GM19043 (cell line): Measurements from ENCODE around the gene ALK.

Source experiments
- ATAC-seq: cut with Tn5 transposase; IDR thresholded peaks from one replicate; pipeline ENCODE4 v1.9.1; 2021; ENCODE audit warnings: low read depth; ENCODE audit not compliant: unreplicated experiment

Gene ALK

DNA sequence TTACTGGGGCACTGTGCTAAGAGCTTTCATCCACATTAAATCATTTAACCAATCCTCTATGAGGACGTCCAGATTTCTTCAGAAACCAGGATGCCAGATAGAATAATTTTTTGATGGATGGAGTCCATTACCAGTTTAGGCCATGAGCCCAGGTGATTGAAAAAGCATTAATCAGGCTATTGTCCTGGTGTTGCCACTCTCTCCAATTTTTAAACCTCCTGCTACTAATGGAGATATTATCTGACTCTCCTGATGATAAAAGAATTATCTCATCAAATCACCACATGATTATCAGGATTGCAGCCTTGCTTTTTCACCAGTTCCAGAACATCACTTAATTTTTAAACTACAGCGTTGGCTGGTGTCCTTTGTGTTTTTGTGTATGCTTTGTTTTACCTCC lies 404.0 kb downstream of the ALK start:
- no peak for ATAC-seq

DNA sequence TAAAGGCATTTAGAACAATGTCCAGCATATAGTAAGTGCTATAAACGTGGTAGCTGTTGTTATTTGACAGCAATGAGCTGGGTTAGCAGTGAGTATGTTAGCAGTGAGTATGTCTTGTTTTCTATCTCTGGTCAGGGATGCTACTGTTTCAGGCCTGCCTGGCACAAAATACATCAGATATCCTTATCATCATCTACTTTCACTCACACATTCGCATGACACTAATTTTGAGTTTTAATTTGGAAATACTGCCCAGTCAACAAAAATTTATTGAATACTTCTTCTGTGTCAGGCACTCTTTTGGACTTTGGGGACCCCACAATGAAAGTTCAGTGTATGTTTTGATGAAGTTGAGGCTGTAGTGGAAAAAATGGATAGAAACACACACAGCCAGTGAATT lies 404.6 kb downstream of the ALK start:
- ATAC-seq, result no peak

DNA sequence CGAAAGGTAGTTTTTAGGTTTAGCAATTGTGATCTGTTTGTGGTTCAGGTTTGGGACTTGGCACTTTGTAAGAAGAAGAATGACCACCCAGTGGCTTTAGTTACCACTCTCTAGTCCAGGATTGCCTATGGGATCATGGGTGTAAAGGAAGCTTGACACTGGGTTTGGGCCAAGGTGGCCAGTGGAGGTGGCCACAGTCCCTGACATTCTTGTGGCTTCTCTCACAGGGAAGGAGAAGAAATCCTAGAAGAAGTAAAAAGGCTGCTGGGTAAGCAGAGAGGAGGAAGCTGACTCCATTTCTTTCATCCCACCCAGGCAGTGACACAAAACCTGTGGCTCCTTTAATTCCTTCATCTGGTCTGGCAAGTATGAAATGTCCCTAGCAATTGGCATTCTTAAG lies 411.5 kb downstream of the ALK start:
- ATAC-seq, result no peak

DNA sequence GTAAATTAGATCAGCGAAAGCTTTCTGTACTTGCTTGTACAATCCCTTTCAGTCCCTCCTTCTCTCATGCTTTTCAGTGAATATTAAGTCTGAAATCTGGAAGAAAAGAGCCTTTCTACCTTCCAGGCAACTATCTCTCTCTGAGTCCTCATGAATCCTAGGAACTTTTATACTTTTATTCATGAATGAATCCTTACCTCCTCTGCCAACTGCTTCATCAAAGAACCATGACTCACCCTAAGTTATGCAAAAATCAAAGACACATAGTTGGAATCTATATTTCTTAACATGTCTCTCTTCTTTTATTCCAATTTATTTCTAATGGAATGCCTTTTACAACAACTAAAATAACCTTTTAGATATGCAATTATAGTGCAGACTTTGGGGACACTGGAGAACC lies 412.0 kb downstream of the ALK start:
- no peak for ATAC-seq

DNA sequence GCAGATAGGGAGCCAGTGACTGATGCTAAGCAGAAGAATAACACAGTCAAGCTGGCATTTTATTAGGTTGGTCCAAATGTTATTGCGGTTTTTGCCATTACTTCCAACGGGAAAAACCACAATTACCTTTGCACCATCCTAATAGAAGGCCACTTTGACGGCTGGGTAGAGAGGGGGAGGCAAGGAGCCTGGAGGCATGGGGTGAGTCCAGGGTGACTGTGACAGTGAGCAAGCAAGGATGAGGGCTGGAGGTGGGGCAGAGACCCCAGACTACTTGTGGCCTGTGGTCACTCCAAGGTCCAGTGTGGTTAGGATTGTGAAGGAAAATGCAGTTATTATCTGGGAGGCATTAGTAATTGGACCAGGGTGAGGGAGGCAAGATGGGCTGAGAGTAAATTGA lies 416.6 kb downstream of the ALK start:
- no peak for ATAC-seq

DNA sequence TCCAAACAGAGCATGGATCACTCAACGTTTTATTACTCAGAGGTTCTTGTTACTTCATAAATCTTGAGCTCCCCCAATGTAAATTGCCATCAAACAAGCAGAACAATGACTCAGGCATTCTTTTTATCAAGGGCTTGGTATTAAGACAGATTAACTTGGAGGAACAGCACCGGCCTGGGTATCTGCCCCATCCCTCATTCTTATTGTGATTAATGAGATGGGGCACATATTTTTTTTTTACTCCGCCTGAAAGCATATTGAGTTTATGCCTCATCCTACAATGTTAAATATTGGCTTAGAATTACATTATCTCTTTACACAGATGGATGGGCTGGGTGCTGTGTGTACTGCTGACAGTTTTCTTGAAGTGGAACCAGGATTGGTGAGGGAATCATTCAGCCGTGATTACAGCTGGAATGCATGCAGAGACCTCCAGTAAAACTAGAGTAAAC lies 418.9 kb downstream of the ALK start:
- ATAC-seq, result no peak

DNA sequence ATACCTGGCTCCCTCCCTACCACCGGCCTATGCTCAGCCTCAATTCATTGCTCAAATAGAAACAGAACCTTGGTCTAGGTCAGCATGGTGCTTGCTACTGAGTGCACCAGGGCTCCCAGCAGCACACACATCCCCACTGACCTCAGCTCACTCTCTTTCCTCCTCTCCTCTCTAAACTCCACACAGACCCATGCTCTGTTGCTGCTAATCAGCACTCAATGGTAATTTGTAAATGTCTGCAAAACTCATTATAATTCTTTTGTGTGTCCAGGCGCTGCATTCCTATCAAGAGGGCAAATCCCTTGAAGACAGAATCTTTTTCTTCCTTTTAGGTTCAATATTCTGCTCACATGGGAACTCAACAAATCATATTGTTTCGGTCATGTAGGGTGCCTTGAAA lies 424.0 kb downstream of the ALK start:
- no peak for ATAC-seq

DNA sequence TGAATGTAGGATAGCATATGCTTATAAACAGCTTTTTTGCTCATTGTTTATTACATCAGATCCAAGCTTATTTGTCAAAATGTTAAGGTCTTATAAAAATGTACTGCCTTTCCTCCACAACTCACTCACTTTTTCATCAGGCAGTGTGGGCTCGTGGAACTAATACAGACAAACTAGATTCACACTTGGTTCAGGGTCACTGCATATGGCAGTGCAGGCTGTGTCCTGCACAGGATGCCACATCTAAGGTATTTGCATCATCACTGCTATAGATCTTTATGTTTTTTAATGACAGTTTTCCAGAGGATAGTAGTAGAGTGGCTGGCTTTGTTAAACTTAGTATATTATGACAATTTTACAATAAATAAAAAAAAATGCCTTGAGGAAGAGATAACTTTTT lies 425.2 kb downstream of the ALK start:
- ATAC-seq, result no peak

DNA sequence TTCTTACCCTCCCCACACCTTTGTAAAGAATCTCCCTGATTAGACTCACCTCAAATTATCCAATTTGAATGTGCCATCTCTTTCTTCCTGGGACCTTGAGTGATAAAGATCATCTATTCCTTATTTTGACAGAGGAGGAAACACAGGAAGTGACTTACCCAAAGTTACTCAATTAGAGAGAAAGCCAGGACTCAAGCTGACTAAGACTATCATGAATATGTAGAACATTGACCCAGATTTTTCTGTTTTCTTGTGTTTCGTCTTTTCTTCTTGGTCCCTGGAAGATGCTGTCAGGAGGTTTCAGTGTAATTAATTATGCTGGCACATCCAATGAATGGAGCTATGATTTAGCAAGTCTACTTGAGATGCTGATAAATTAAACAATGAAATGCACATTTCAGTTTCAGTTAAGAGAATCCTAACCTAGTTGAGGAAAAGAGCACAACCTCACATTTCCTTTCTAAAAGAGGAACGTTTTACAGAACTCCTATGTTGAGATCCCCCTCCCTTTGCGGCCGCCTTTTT lies 425.8 kb downstream of the ALK start:
- ATAC-seq, result no peak

DNA sequence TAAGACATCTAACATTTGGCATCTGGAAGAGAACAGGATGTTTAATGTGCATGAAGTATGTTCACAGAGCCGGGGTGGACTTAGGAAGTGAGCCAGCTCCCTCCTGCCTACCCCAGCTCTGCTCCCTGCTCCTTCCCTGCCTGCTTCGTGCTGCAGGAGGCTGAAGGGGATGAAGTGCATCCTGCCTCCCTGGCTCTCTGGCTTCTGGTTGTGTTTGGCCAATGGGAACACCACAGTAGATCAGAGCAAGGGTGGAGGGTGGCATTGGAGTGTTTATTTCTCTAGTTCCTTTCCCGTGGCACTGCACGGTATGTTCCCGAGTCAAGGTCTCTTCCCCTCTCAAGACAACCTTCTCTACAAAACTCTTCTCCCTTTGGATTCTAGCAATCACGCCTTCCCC lies 426.3 kb downstream of the ALK start:
- ATAC-seq, result no peak

DNA sequence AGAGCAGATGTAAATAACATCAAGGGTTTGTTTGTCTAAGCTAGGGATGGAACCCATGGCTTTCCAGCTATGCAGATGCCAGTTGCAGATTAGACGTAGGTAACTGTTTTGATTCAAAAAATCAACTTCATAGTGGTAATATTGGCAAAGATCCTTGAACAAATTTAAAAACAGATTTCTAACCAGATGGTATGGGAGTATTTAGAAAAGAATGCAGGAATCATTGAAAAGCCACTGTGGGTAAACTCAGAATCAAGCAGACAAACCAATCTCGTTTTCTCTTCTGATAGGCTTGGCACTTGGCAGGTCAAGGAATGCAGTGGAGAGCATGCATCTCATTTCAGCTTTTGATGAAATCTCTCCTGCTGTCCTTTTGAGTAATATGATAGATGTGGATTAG lies 428.7 kb downstream of the ALK start:
- ATAC-seq, result no peak

DNA sequence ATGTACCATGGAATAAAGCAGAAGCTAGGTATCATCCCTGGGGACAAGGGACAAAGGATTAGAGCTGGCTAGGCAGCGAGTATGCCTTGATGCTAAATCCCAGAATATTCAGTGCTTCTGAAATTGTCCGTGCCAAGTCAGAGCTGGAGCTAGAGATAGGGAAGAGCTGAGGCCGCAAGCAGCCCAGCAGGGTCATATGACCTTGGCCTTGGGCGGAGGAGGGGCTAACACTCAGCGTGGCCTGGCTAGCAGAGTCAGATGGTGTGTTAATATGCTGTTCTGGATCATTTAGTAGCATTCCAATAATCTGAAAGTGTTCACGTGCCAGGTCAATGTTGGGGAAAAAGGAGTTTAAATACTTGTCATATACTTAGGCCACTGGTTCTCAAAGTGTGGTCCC lies 431.3 kb downstream of the ALK start:
- no peak for ATAC-seq

DNA sequence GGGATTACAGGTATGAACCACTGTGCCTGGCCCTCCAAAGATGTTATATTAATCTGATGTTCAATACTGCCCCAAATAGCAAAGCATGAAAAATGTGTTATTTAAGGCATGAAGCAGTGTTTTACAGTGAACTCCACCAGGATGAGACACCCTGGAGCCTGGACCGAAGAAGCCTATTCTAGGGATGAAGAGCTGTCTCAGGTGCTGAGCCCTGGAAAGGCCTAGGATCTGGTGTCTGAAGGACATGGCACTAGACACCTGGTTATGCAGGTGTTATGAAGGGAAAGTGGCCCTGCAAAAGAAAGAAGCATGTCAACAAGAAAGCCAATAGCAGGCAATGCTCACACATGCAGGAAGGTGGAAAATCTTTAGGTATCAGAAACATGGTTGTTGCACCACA lies 431.8 kb downstream of the ALK start:
- ATAC-seq, result no peak

DNA sequence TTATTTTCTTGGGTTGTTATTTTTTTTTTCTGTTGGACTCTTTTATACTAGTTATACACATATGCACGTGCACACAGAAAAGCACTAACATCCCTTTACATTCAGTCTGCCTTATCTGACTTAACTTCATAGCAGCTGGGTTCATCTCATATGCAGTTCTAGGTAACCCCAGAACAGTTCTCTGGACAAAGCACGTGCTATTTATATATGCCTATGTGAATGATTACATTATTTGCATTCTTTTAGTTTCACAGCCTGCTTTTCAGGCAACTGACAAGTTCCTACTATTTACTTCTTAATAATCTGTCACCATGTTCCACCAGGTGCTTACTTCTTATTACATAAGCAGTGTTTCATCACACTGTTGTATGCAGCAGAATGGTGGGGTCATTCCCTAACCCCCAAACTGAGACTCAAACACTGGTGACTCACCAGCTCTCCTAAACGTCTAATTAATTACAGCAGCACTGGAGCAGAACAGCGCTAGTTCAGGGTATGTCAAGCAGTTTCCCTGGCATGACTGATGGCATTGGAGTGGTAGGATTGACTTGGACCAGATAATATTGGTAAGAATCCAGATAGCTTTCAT lies 433.3 kb downstream of the ALK start:
- no peak for ATAC-seq

DNA sequence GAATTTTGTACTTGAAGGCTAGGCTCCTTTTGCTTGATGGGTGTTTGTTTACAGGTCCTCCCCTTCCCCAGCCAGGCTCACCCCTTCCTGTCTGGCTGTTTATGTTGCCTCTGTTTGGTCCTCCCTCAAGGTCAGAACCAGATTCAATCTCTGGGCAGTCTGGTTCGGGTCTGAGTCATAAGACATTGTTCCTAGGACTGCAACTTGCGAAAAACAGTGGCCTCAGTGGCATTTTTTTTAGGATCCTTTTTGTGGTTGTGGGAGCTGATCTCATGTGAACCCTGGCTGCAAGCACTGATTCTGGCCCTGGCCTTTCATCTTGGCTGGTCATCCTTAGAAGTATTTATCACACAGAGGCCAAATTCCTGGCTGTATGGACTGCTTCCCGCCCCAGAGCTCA lies 435.8 kb downstream of the ALK start:
- no peak for ATAC-seq

DNA sequence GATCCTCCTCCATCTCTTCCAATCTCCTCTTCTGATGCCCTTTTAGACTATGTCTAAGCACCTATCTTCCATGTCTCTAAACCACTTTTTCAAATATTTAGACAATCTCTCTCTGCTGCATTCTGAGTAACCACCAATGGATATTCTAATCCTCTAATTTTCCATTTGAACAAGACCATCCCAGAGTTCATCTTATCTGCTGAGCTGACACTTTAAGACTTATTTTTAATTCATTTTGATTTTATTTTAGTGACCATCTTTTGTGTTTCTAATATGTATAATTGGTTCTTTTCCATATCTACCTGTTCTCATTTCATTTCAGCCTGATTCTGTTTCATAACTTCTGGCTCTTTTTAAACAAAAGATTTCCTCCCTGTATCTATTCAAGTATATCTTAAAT lies 436.3 kb downstream of the ALK start:
- no peak for ATAC-seq

DNA sequence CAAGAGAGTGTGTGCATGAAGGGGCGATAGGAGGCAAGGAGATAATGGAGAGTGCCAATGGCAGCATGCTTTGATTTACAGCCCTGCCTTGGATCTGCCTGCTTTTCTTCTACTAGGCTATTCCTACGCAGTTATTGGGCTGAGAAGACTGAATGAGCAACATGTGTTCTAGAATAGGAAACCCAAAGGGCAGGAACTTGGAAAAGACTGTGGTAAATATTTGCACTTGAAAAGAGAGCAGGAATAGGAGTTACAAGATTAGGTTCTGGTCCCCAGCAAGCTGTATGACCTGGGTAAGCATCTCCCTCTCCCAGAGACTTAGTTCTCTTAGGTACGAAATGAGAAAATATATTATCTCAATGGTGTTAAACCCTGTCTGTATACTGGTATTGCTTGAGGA lies 438.5 kb downstream of the ALK start:
- ATAC-seq, result no peak

DNA sequence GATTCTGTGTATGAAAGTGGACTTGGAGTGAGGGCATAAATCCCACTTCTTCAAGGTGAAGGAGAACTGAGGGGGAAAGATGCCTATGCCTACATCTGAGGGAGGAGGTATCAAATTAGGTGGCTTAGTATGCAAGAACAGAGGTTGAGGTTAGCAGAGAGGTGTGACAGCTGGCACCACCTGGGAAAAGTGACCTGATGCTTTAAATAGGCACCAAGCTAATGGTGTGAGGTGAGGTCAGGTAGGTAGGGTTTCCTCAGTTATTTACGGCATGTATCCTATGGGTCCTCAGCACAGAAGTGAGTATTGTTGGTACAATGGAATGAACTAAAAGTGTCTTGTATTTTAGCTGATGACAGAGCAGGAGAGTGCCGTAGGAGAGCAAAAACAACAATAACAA lies 439.0 kb downstream of the ALK start:
- ATAC-seq, result no peak

DNA sequence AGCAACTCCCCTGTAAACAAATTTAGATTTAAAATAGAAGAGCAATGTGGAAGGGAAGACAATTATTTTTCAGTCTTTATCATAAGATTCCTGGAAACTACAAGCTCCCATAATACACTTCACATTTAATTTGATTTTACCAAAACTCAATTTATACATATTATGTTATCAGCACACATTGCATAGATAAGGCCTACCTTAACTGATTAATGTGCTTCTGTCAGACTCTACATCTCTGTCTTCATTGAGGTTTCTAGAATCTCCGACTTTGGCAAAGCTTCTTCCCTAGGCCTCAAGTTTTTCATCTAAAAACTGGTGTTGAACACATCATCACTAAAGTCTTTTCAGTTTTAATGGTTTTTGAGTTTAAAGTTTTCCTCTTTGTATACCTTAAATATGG lies 440.1 kb downstream of the ALK start:
- no peak for ATAC-seq

DNA sequence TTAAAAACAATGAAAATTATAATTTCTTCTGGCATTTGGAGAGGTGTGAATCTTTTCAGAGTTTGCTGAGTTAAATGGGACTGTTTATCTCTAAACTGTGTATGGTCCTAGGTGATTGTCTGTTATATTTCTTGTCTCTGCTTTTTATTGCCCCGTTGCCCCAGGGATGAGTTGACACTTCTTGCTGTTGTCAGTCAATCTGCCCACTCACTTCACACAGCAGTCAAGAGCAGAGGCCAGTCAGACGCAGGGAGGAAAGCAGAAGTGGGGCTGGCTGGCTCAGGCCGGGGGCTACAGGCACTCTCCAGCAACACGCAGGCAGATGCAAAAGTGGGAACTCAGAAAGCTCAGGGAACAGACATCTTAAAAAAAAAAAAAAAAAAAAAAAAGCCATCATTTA lies 441.0 kb downstream of the ALK start:
- ATAC-seq, result no peak

DNA sequence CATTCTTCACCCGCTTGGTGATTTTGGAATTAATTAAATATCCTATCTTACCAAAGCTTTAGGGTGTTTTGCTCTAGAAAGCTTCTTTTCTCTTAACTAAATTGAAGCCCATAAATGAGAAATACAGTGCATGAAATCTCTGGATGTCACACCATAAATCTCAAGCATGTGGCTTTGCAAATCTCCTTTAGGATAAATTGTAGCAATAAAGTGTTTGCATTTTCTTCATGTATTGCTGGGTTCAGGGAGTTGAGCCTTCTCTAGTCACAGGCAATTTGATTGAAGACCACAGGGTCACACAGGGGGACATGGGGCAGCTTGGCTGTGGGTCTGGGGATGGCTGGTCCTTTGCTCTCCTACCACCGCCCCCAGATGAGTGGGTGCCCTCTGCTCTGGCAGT lies 442.0 kb downstream of the ALK start:
- no peak for ATAC-seq

DNA sequence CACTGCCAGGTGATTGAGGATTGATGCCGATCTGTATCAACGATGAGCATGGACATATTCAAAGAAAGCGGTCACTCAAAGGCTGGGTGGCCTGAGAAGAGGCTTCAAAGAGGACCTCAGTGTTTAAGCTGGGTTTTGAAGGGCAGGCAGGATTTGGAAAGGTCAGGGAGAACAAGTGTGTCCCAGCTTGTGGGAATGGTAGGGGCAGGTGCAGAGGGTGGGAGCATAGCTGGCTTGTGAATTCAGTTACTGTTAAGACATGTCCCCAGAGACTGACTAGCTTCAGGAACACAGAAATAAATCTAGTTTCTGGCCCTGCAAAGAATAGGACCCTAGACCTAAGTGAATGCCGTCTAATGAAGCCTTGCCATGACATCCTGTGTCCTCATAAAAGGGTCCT lies 442.7 kb downstream of the ALK start:
- ATAC-seq, result no peak

DNA sequence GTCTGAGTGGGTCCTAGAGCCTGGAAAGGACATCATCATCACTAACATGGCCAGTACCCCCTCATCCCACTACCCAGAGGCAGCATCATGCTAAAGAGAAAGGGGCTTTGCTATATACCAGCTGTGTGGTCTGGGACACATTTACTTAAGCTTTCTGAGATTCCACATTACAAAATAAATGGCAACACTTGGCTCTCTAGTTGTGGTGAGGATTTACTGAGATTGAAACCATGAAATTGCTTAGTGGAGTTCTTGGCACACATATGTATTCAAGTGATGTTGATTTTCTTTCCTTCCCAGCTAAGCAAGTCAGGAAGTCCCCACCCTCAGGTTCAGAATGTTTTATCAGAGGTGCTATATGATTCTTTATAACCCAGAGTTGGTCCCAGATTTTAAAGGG lies 444.2 kb downstream of the ALK start:
- no peak for ATAC-seq
